Adrenal gland (tissue), 5 donors: ENCODE data around the gene IER3IP1.
"Not testable (repeated sequence)": the region's sequence is repeated elsewhere in the genome, so short reads cannot be mapped to it uniquely, and the experiment has no call there.

Experiments
- POLR2A ChIP-seq, 2 donors: fragments of 450-650 bp; IDR thresholded peaks; one replicate each; pipeline ENCODE4 v1.6.1; 2017; ENCODE audit warnings: antibody characterized with exemption in 2 of 2, mild to moderate bottlenecking in 2 of 2, moderate library complexity in 1 of 2
- TF ChIP-seq, protein P1 (sequence below), 6 experiments: fragments of 450-650 bp in 4 of 6; fragments of 200-600 bp in 2 of 6; sonication (generic) in 1 of 6; IDR thresholded peaks; 1 replicate in 5 of 6; 2 replicates in 1 of 6; pipeline versions ENCODE4 v1.5.1 to v1.8.0; 2016 to 2021; ENCODE audit warnings: antibody characterized with exemption in 6 of 6, mild to moderate bottlenecking in 2 of 6, moderate library complexity in 1 of 6
- donor health status: DM: no; HTN: no; CAD: no.

GRCh38 chr18:47182156-47182555 is 6.0 kb upstream of the IER3IP1 start:
- TF ChIP-seq, protein P1, sequence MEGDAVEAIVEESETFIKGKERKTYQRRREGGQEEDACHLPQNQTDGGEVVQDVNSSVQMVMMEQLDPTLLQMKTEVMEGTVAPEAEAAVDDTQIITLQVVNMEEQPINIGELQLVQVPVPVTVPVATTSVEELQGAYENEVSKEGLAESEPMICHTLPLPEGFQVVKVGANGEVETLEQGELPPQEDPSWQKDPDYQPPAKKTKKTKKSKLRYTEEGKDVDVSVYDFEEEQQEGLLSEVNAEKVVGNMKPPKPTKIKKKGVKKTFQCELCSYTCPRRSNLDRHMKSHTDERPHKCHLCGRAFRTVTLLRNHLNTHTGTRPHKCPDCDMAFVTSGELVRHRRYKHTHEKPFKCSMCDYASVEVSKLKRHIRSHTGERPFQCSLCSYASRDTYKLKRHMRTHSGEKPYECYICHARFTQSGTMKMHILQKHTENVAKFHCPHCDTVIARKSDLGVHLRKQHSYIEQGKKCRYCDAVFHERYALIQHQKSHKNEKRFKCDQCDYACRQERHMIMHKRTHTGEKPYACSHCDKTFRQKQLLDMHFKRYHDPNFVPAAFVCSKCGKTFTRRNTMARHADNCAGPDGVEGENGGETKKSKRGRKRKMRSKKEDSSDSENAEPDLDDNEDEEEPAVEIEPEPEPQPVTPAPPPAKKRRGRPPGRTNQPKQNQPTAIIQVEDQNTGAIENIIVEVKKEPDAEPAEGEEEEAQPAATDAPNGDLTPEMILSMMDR (IDR thresholded peaks at IDR 0.05) = not testable (repeated sequence)
- not testable (repeated sequence) for TF ChIP-seq POLR2A (IDR thresholded peaks at IDR 0.05)
